ENCODE results near the gene CHMP4A.

The CHMP4A gene

DNA sequence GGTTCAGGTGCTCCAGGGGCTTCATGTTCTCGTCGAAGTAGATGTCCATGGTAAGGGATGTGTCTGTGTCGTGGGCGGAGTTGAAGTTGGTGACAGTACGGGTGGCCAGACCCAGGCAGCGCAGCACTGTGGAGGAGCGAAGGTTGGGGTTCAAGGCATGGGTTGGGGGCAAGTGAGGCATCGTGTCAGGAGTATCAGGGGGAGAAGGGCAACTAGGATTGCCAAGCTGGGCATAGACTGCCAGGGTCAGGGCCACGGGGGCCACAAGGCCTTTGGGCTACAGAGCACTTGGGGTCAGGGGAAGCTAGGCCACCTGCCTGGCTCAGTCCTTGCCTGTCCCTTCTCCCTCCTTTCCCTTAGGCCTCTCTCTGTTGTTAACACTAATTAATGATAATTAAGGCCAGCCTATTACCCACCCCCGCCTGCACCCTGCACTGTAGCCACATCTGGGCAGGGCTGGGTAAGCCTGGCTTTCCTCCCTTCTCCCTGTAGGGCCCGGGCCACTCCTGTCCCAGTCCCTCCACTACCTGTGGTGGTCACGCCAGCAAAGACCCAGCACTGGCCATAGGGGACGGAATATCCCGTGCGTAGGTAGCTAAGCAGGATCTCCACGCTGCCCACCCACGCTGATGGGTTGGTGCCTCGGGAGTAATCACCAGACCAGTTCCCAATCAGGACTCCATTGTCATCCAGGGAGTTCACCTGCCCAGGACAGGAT is 45.4 kb upstream of the CHMP4A start:
- Histone ChIP-seq H2AFZ (ENCODE audit: low read length) (no peak overlapping the region), H4K20me1 (ENCODE audit: insufficient read depth, low read length) (no peaks in the 10 kb centered on the region), H3K27ac (ENCODE audit: low read depth, low read length, poor library complexity, severe bottlenecking) (no peak overlapping the region), H3K9me3 (ENCODE audit: low read length) (no peaks in the 10 kb centered on the region), H3K79me2 (ENCODE audit: insufficient read depth, low read length) (no peaks in the 10 kb centered on the region), H3K4me1 (ENCODE audit: insufficient read depth, low read length, severe bottlenecking) (no peaks in the 10 kb centered on the region), H3K27me3 (ENCODE audit: insufficient read depth, low read length) (no peaks in the 10 kb centered on the region), H3K9me2 (ENCODE audit: low read depth, low read length) (no peaks in the 10 kb centered on the region), H3K4me2 (ENCODE audit: low read length) (no peak overlapping the region), H3K4me3 (ENCODE audit: low read depth, low read length, poor library complexity, severe bottlenecking) (no peak overlapping the region), H3K9ac (ENCODE audit: low read length) (no peak overlapping the region), H3K36me3 (ENCODE audit: insufficient read depth, low read length) (no peaks in the 10 kb centered on the region), H3F3A (ENCODE audit: insufficient read depth, low read length) (no peaks in the 10 kb centered on the region)
- TF ChIP-seq, protein P1, sequence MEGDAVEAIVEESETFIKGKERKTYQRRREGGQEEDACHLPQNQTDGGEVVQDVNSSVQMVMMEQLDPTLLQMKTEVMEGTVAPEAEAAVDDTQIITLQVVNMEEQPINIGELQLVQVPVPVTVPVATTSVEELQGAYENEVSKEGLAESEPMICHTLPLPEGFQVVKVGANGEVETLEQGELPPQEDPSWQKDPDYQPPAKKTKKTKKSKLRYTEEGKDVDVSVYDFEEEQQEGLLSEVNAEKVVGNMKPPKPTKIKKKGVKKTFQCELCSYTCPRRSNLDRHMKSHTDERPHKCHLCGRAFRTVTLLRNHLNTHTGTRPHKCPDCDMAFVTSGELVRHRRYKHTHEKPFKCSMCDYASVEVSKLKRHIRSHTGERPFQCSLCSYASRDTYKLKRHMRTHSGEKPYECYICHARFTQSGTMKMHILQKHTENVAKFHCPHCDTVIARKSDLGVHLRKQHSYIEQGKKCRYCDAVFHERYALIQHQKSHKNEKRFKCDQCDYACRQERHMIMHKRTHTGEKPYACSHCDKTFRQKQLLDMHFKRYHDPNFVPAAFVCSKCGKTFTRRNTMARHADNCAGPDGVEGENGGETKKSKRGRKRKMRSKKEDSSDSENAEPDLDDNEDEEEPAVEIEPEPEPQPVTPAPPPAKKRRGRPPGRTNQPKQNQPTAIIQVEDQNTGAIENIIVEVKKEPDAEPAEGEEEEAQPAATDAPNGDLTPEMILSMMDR (IDR thresholded peaks at IDR 0.05; ENCODE audit: low read length), result no peak
- no peak for TF ChIP-seq EZH2 (IDR thresholded peaks at IDR 0.05; ENCODE audit: borderline replicate concordance, low read length)

DNA sequence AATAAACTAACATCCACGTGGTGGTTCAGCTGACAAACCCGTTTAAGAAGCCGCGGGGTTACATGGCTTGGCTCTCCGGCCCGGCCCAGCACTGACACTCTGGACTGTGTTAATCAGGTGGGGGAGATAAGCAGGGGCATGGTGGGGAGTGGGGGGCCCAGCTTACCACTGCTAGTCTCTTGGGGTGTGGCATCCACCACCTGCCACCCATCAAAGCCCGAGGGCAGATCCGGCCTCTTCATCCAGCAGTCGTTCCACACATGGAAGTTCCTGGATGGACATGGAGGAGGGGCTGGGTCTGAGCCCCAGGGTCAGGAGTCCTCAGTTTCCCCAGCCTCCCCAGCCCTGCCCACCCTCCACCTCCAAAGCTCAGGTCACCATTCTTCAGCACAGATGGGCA is 44.8 kb upstream of the CHMP4A start:
- no peak overlapping the region for H3K9ac ChIP-seq (ENCODE audit: low read length)
- H3K9me2 ChIP-seq (ENCODE audit: low read depth, low read length), result no peaks in the 10 kb centered on the region
- no peaks in the 10 kb centered on the region for H3K4me1 ChIP-seq (ENCODE audit: insufficient read depth, low read length, severe bottlenecking)
- H3K27me3 ChIP-seq (ENCODE audit: insufficient read depth, low read length), result no peaks in the 10 kb centered on the region
- no peaks in the 10 kb centered on the region for H4K20me1 ChIP-seq (ENCODE audit: insufficient read depth, low read length)
- H3K4me3 ChIP-seq (ENCODE audit: low read depth, low read length, poor library complexity, severe bottlenecking), result no peak overlapping the region
- no peaks in the 10 kb centered on the region for H3K9me3 ChIP-seq (ENCODE audit: low read length)
- no peak overlapping the region for H2AFZ ChIP-seq (ENCODE audit: low read length)
- no peaks in the 10 kb centered on the region for H3K79me2 ChIP-seq (ENCODE audit: insufficient read depth, low read length)
- H3F3A ChIP-seq (ENCODE audit: insufficient read depth, low read length), result no peaks in the 10 kb centered on the region
- TF ChIP-seq EZH2 (IDR thresholded peaks at IDR 0.05; ENCODE audit: borderline replicate concordance, low read length), result no peak
- TF ChIP-seq, protein P1 (IDR thresholded peaks at IDR 0.05; ENCODE audit: low read length), result no peak
- H3K36me3 ChIP-seq (ENCODE audit: insufficient read depth, low read length), result no peaks in the 10 kb centered on the region
- H3K4me2 ChIP-seq (ENCODE audit: low read length), result no peak overlapping the region
- H3K27ac ChIP-seq (ENCODE audit: low read depth, low read length, poor library complexity, severe bottlenecking), result no peak overlapping the region

DNA sequence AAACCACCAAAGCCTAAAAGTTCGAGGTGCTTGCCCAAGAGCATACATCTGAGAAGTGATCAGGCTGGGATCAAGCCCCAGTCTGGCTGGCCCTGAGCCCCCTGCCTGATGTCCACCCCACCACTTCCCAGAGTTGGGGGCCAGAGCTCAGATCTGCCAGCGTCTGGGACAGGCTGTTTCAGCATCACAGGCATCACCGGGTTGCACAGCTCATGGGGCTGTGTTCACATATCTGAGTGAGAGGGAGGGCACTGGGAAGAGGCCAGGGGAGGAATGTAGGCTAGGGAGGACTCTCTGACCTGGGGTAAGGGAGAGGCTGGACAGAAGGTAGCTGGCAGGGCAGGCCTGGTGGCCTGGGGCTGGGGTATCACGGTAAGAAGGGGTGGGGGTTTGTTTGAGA is 43.7 kb upstream of the CHMP4A start:
- H3K4me3 ChIP-seq (ENCODE audit: low read depth, low read length, poor library complexity, severe bottlenecking), result no peak overlapping the region
- H3K79me2 ChIP-seq (ENCODE audit: insufficient read depth, low read length), result no peaks in the 10 kb centered on the region
- no peaks in the 10 kb centered on the region for H3K9me2 ChIP-seq (ENCODE audit: low read depth, low read length)
- H2AFZ ChIP-seq (ENCODE audit: low read length), result no peak overlapping the region
- TF ChIP-seq, protein P1 (IDR thresholded peaks at IDR 0.05; ENCODE audit: low read length), result no peak
- TF ChIP-seq EZH2 (IDR thresholded peaks at IDR 0.05; ENCODE audit: borderline replicate concordance, low read length), result no peak
- H4K20me1 ChIP-seq (ENCODE audit: insufficient read depth, low read length), result no peaks in the 10 kb centered on the region
- no peak overlapping the region for H3K4me2 ChIP-seq (ENCODE audit: low read length)
- H3K4me1 ChIP-seq (ENCODE audit: insufficient read depth, low read length, severe bottlenecking), result no peaks in the 10 kb centered on the region
- H3K27me3 ChIP-seq (ENCODE audit: insufficient read depth, low read length), result no peaks in the 10 kb centered on the region
- H3F3A ChIP-seq (ENCODE audit: insufficient read depth, low read length), result no peaks in the 10 kb centered on the region
- no peak overlapping the region for H3K9ac ChIP-seq (ENCODE audit: low read length)
- no peaks in the 10 kb centered on the region for H3K9me3 ChIP-seq (ENCODE audit: low read length)
- H3K27ac ChIP-seq (ENCODE audit: low read depth, low read length, poor library complexity, severe bottlenecking), result no peak overlapping the region
- no peaks in the 10 kb centered on the region for H3K36me3 ChIP-seq (ENCODE audit: insufficient read depth, low read length)

All from OCI-LY1 (cell line).